GM19240 (cell line): ENCODE results near the gene OSCP1.
A peak's percentile ranks its signal among the peaks of the same experiment; 100 is the strongest.

Experiments used
- DNase-seq: peaks from one replicate; pipeline ENCODE4 v3.0.0; 2011; ENCODE audit warnings: low spot score; ENCODE audit not compliant: insufficient read length

OSCP1 gene

GRCh38 chr1:36447450-36447849 lies 2.8 kb downstream of the OSCP1 start:
- DNase-seq: no peak

- no peak for DNase-seq
These were observed 3.5 kb downstream of the OSCP1 start for GRCh38 chr1:36446746-36447145.

GRCh38 chr1:36446271-36446670 lies 4.0 kb downstream of the OSCP1 start:
- DNase-seq: no peak

- DNase-seq: no peak
These were observed 7.0 kb downstream of the OSCP1 start for GRCh38 chr1:36443297-36443696.

GRCh38 chr1:36442337-36442736 lies 7.9 kb downstream of the OSCP1 start:
- DNase-seq: no peak

- no peak for DNase-seq
These were observed 9.6 kb downstream of the OSCP1 start for GRCh38 chr1:36440646-36441045.

- no peak for DNase-seq
These were observed 10.2 kb downstream of the OSCP1 start for GRCh38 chr1:36440044-36440443.

- no peak for DNase-seq
These were observed 11.5 kb downstream of the OSCP1 start for GRCh38 chr1:36438715-36439114.

- DNase-seq: no peak
These were observed 13.4 kb downstream of the OSCP1 start for GRCh38 chr1:36436821-36437220.

GRCh38 chr1:36433102-36433501 lies 17.1 kb downstream of the OSCP1 start:
- no peak for DNase-seq

GRCh38 chr1:36432616-36433015 lies 17.6 kb downstream of the OSCP1 start:
- no peak for DNase-seq

GRCh38 chr1:36425791-36426190 lies 24.5 kb downstream of the OSCP1 start:
- DNase-seq: no peak

GRCh38 chr1:36421649-36422048 lies 28.6 kb downstream of the OSCP1 start:
- no peak for DNase-seq

- peak; percentile 69 for DNase-seq
These were observed 29.4 kb downstream of the OSCP1 start for GRCh38 chr1:36420836-36421317.

- no peak for DNase-seq
These were observed 29.8 kb downstream of the OSCP1 start for GRCh38 chr1:36420409-36420808.

GRCh38 chr1:36419569-36419968 lies 30.7 kb downstream of the OSCP1 start:
- DNase-seq: no peak

- no peak for DNase-seq
These were observed 31.1 kb downstream of the OSCP1 start for GRCh38 chr1:36419140-36419539.

GRCh38 chr1:36417931-36418330 lies 32.3 kb downstream of the OSCP1 start:
- no peak for DNase-seq

GRCh38 chr1:36415661-36416326 lies 34.5 kb downstream of the OSCP1 start:
- no peak for DNase-seq

- no peak for DNase-seq
These were observed 35.9 kb downstream of the OSCP1 start for GRCh38 chr1:36414384-36414783.

GRCh38 chr1:36411674-36412648 lies 38.3 kb downstream of the OSCP1 start:
- DNase-seq: no peak

- DNase-seq: no peak
These were observed 41.8 kb downstream of the OSCP1 start for GRCh38 chr1:36408479-36408878.
